Inflammatory macrophage (primary cell): ENCODE data around the gene WDR91.
"Not testable (repeated sequence)": the region's sequence is repeated elsewhere in the genome, so short reads cannot be mapped to it uniquely, and the experiment has no call there.

Experiments
- DNase-seq, 2 donors: peaks; one replicate each; pipeline ENCODE4 v3.0.0-alpha.2; 2020 to 2022

WDR91 gene

GRCh38 chr7:135233570-135233969 is 22.2 kb upstream of the WDR91 start, which contains the start of gene STRA8:
TSS of gene STRA8 (plus strand) at chr7:135233838. CDS start at chr7:135240525, 6,687 bp downstream.
- DNase-seq: no peak

DNA sequence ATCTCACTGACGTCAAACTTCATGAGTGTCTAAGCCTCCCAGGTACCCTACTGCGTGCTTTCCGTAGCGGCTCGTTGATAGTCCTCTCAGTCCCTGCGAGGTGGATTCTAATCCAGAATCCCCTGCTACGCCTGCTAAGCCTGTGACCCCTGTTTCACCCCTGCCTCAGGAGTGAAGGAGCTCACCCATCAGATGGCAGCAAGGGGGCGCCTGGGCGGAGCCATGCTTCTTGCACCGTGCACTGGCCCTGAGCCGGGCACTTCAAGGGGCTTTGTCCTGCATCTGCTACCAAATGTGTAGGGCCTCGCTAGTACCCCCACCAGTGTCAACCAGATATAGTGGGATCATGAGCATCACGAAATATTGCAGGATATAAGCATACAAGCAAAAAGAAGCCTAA is 21.4 kb upstream of the WDR91 start:
- DNase-seq: no peak

GRCh38 chr7:135232087-135232486 is 20.8 kb upstream of the WDR91 start:
- DNase-seq: no peak

- no peak for DNase-seq
These were observed 20.4 kb upstream of the WDR91 start for GRCh38 chr7:135231686-135232085.

DNA sequence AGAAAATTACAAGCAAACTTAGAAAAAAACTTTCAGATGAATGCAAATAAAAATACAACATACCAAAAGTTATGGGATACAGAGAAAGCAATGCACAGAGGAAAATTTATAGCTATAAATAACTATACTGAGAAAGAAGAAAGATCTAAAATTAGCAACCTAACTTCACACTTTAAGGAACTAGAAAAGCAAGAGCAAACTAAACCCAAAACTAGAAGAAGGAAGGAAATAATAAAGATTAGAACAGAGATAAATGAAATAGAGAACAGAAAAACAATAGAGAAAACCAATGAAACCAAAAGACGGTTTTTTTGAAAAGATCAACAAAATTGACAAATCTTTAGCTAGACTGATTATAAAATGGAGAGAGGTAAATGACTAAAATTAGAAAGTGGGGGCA is 12.7 kb upstream of the WDR91 start:
- DNase-seq: peak in 1 of 2 donors; percentile 48

- no peak for DNase-seq
These were observed 6.6 kb upstream of the WDR91 start for GRCh38 chr7:135217645-135218509.

GRCh38 chr7:135215698-135216097 is 4.4 kb upstream of the WDR91 start:
- DNase-seq: no peak

DNA sequence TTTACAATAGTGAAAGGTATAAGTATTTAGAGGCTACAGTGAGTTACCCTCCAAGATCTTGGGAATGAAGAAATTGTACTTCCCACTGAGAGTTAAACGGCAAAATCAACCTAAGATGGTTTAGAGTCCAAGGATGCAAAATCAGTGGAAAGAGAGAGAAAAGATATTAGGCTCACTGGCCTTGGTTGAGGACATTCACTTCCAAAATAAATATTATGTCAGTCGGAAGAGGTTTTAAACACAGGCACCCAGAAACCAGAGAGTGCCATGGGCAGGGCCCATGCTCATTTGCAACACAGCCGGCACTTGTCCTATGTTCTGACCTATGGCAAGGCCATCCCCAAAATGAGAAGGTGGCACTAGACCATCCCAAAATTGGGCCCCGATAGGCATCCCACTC is 3.9 kb upstream of the WDR91 start:
- DNase-seq: no peak

DNA sequence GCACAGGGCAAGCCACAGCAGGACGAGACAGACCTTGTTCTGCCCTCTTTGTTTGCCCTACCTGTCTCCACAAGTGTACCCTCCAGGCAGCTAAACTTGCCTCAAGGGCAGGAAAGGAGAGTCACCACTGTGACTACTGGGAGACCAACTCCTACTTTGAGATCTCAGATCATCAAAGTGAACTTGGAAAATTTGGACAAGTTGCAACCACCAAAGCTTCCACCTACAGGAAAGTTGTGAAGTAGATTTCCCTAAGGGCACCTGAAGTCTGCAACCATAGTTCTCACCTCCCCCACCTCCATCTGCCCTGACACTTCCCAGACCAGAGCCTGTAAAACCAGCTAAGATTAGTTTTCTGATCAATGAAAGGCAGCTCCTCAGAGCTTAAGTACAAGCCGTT is 2.5 kb upstream of the WDR91 start:
- DNase-seq: no peak

- DNase-seq: not testable (repeated sequence)
These were observed 790 bp upstream of the WDR91 start for GRCh38 chr7:135211946-135212685.

DNA sequence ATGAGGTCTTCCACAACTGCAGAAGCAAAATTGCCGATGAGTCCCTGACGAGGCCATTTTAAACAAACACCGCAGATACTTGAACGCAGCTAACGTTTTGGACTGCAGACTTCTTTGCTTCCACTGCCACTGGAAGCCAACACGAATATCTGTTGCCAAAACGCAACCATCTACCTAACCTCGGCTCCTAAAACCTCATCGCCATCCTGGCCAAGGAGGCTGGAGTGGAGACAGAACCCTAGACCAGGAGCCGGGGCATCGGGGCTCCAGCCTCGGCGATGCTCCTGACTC is 493 bp downstream of the WDR91 start:
- DNase-seq: peak in 1 of 2 donors; percentile 37

DNA sequence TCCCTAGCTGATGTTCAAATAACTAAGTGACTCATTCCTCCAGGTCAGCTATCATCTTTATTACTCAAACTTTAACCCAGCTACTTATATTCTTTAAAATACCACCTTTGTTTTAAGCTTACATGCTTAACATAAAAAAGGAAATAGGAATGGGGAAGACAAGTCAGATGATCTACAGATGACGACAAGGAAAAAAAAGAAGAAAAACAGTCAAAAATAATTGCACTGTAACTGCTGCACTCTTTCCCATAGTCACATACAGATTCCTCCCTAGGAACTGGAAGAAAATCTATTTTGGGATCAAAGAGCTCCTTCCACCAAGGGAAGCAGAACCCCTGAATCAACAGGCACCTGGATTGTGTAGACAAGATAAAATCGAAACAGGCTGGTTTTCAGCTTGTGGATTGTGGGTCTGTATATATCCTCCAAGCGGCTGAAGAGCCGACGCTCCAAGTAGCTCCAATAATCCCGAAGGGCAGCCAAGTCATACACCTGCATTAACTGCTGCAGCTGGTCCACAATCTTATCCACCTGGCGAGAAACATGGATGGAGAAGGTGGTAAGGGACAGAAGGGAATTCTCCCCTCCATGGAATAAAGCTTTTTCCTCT is 2.0 kb downstream of the WDR91 start:
- DNase-seq: peak; percentile 25 to 64

DNA sequence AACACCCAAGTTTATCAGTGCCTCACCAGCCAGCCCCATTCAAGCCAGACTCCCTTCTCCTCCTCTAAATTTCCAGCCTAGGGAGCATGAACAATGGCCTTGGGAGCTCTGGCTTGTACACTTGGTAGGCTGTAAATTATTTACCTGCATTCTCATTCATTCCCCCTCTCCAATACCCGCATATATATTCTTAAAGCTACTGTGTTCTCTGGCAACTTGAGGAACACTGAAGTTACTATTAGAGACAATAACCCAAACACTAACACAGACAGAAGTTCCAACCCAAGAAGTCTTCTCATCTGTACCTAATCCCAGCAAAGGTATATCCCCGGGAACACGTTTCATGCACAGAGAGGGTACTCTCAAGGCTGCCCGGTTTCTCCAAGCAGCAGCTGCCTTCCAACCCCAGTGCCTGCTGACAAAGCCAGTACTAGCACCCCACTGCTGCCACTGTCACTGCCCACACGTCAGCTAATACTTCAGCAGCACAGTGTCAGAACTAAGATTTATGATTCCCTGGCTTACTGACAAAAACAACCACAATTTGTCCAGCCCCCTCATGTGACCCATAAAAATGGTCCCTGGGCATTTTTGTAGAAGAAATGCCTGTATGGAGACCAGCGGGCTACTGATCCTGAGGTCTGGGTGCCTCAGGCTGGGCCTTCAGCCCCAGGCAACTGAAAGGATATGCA is 3.1 kb downstream of the WDR91 start:
- peak; percentile 18 to 44 for DNase-seq

DNA sequence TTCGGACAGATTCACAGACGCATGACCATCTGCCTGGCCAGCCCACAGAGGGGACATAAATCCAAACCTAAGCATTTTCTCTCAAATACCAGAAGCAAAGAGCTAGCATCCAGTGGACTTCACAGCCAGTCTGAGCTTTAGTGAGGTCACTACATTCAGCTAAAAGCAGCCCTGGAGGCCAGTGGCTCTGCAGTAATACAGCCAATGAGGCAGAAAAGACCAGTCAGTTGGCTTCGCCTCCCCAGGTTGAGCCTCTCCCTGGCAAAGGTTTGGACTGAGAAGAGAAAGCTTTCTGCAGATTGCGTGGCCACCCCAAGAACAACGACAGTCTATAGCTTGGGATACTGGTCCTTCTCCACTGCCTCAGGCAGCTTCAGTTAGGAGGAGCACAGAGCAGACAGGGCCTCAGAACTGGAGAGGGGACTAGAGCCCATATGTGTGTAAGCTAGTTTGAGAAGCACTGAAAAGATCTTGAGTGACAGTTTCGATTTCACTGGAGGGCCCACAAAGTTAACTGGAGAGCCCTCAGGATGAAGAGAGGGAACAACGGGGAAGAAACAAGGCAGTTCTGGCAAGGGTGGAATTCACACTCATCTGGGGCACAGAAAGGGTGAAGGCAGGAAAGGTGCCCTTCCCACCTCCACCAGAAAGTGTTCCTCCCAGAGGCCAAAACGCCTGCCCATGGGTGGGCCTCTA is 3.8 kb downstream of the WDR91 start:
- DNase-seq: no peak

- DNase-seq: peak; percentile 12 to 17
These were observed 4.4 kb downstream of the WDR91 start for GRCh38 chr7:135206941-135207391.

DNA sequence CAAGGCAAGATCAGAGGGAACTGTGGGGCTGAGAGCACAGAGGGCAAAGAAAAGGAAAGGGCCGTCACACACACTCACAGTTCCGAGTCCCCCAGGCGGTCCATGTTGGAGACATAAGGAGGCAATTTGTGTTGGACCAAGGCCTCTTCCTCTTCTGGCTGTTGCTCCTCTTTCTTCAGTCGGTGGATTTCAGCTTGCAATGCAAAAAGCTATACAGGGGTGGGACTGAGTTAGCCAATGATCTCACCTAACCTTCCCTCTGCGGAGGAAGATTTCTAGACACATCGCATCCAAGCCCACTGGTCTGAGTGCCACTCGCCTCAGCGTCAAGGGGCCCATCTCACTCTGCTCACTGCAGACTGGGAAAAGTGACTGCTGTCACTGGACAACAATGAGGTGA is 5.5 kb downstream of the WDR91 start:
- no peak for DNase-seq

- no peak for DNase-seq
These were observed 6.5 kb downstream of the WDR91 start for GRCh38 chr7:135204876-135205275.

- DNase-seq: no peak
These were observed 7.0 kb downstream of the WDR91 start for GRCh38 chr7:135204341-135204749.

GRCh38 chr7:135201350-135201749 is 10.0 kb downstream of the WDR91 start:
- no peak for DNase-seq

DNA sequence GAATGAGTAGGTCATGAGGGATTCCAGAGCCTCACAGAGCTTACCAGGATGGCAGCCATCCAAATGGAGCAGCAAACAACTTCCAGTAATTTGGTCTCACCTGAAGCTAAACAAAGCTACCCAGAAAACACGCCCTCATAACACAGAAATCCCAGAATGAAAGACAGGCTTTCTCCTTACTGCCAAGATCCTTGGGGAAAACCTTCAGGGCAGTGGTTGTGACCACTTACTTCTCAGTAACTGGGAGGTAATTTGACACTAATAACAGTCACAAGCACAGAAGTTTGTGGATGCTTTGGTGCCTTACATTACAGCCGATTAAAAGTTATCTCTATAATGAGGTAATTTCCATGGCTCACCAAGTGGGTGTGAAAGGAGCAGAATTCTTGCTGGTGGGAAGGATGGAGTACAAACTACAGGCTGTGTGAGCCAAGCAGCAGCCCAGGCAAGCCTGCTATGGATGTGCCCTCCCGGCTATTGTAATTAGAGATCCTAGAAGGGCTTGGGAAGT is 10.4 kb downstream of the WDR91 start:
- DNase-seq: no peak

DNA sequence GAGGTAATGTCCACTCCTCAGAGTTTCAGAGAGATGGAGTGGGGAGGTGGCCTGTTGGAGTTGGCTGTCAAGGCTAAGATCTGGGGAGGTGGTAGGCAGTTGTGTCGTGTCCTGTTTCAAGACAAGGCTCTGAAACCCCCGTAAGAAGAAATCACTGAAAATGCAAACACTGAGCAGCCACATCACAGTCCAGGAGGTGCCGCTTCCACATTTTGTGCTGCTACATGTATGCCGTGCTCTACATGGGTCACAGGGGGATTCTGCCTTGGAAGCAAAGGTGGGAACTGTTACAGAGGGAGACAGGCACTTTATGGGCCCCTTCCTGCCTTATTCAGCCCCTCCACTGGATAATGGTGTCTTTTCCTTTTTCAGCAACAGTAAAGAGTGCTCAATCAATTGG is 11.9 kb downstream of the WDR91 start:
- no peak for DNase-seq
